HepG2 (cell line): ENCODE data around the gene FXYD6.

ENCODE experiments used
- ARHGAP35 ChIP-seq: sonication (generic); formaldehyde crosslinking; IDR thresholded peaks from 2 replicates; pipeline ENCODE4 v1.9.0; 2022; ENCODE audit warnings: mild to moderate bottlenecking, inconsistent platforms, moderate library complexity, missing genetic modification reagents, borderline replicate concordance
- JUNB ChIP-seq: sonication (generic); formaldehyde crosslinking; IDR thresholded peaks from 2 replicates; pipeline ENCODE4 v1.8.0; 2022; ENCODE audit warnings: missing genetic modification reagents, mild to moderate bottlenecking, borderline replicate concordance
- NR2F6 ChIP-seq, 2 experiments: IDR thresholded peaks; 2 replicates each; pipeline ENCODE4 v1.6.1; 2016; ENCODE audit warnings: antibody characterized with exemption in 1 of 2, mild to moderate bottlenecking in 1 of 2
- SOX5 ChIP-seq: IDR thresholded peaks from 2 replicates; pipeline ENCODE4 v1.6.1; 2016; ENCODE audit warnings: borderline replicate concordance
- TAF1 ChIP-seq: sonication (generic); formaldehyde crosslinking; IDR thresholded peaks from 2 replicates; pipeline ENCODE4 v1.4.0; 2020; ENCODE audit warnings: missing genetic modification reagents
- ZBTB21 ChIP-seq: sonication (generic); formaldehyde crosslinking; IDR thresholded peaks from 2 replicates; pipeline ENCODE4 v1.4.0; 2020; ENCODE audit warnings: missing genetic modification reagents
- TF ChIP-seq, protein P1 (sequence below): sonication (generic); formaldehyde crosslinking; IDR thresholded peaks from 2 replicates; pipeline ENCODE4 v1.8.1; 2022; ENCODE audit warnings: mild to moderate bottlenecking, missing genetic modification reagents
- TF ChIP-seq, protein P2 (sequence below): sonication (generic); formaldehyde crosslinking; IDR thresholded peaks from 2 replicates; pipeline ENCODE4 v1.8.1; 2023; ENCODE audit warnings: mild to moderate bottlenecking, missing genetic modification reagents, borderline replicate concordance
- TF ChIP-seq, protein P3 (sequence below): sonication (generic); formaldehyde crosslinking; IDR thresholded peaks from 2 replicates; pipeline ENCODE4 v1.5.1; 2020; ENCODE audit warnings: missing genetic modification reagents, mild to moderate bottlenecking, borderline replicate concordance

DNA sequence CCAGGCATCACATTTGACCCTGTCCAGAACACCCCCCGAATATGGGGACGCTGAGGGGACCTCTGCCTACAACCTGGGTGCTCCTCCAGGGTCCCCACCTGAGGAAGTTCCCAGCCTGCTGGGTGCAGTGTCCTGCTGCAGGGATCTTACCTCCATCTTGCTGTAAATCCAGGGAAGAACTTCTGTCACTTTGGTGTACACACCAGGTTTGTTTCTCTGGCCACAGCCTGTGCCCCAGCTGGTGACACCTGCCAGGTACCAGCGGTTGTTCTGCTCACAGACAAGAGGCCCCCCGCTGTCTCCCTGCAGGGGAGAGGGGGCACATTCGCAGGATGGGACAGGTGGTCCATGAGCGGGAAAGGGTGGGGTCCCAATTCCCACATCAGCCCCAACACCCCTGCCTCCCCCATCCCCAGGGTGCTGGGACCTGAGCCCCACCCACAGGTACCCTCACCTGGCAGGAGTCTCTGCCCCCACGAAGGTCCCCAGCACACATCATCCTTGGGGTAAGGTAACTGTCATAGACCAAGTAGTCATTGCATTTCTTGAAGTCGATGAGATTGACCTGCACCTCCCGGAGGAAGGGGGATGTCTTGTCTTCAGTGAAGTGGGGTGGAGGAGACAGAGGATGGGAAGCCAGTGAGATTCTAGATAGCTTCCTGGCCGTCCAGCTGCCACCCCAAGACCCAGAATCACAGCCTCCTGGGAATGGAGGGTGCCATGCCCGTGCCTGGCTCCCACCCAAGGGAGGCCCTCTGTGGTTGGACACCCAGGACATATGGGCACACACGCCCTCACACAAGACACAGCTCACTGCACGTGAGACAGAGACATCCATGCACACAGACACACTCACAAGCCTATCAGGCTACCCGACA, 27.3 kb upstream of the FXYD6 start:
- TF ChIP-seq, protein P1, sequence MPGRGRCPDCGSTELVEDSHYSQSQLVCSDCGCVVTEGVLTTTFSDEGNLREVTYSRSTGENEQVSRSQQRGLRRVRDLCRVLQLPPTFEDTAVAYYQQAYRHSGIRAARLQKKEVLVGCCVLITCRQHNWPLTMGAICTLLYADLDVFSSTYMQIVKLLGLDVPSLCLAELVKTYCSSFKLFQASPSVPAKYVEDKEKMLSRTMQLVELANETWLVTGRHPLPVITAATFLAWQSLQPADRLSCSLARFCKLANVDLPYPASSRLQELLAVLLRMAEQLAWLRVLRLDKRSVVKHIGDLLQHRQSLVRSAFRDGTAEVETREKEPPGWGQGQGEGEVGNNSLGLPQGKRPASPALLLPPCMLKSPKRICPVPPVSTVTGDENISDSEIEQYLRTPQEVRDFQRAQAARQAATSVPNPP (CRISPR knock-in tag) = no peak
- TF ChIP-seq JUNB (CRISPR knock-in tag) = no peak
- TF ChIP-seq, protein P2, sequence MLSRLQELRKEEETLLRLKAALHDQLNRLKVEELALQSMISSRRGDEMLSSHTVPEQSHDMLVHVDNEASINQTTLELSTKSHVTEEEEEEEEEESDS (CRISPR knock-in tag) = no peak
- TF ChIP-seq SOX5 (CRISPR knock-in tag) = no peak
- TF ChIP-seq TAF1 (CRISPR knock-in tag) = no peak
- TF ChIP-seq NR2F6 (IDR thresholded peaks at IDR 0.05) = no peak
- TF ChIP-seq NR2F6 (CRISPR knock-in tag; IDR thresholded peaks at IDR 0.05) = no peak
- TF ChIP-seq, protein P3, sequence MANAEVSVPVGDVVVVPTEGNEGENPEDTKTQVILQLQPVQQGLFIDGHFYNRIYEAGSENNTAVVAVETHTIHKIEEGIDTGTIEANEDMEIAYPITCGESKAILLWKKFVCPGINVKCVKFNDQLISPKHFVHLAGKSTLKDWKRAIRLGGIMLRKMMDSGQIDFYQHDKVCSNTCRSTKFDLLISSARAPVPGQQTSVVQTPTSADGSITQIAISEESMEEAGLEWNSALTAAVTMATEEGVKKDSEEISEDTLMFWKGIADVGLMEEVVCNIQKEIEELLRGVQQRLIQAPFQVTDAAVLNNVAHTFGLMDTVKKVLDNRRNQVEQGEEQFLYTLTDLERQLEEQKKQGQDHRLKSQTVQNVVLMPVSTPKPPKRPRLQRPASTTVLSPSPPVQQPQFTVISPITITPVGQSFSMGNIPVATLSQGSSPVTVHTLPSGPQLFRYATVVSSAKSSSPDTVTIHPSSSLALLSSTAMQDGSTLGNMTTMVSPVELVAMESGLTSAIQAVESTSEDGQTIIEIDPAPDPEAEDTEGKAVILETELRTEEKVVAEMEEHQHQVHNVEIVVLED (CRISPR knock-in tag) = no peak
- no peak for TF ChIP-seq ZBTB21
- no peak for TF ChIP-seq ARHGAP35
